Brain microvascular endothelial cell (primary cell): ENCODE data around the gene DHPS.

Experiments used
- DNase-seq: peaks from one replicate; pipeline ENCODE4 v3.0.0-alpha.2; 2020
- H3K27ac ChIP-seq: fragments of 250-450 bp; sonication (Bioruptor Pico); 2 replicates; pipeline ENCODE4 v1.5.1; 2020; ENCODE audit warnings: mild to moderate bottlenecking, moderate library complexity
- H3K27me3 ChIP-seq: fragments of 250-450 bp; sonication (Bioruptor Pico); replicated peaks from 2 replicates; pipeline ENCODE4 v1.5.1; 2020; ENCODE audit warnings: mild to moderate bottlenecking
- H3K36me3 ChIP-seq: fragments of 250-450 bp; sonication (Bioruptor Pico); replicated peaks from 2 replicates; pipeline ENCODE4 v1.5.1; 2020; ENCODE audit warnings: mild to moderate bottlenecking
- H3K4me3 ChIP-seq: 2 replicates; pipeline ENCODE4 v1.5.1; 2011; ENCODE audit warnings: low read depth, mild to moderate bottlenecking, control low read depth, low read length, moderate library complexity
- in situ Hi-C: cut with HindIII; loops from 2 replicates; pipeline ENCODE4 v1.10.0; 2017; ENCODE audit warnings: low sequenced_read_pairs, low pct_ligation_motif_present
- TF ChIP-seq, protein P1 (sequence below): IDR thresholded peaks from 2 replicates; pipeline ENCODE4 v1.5.1; 2011; ENCODE audit warnings: low read depth, mild to moderate bottlenecking, moderate library complexity, low read length, control low read depth, inconsistent platforms; ENCODE audit errors: missing control alignments

DHPS gene

DNA sequence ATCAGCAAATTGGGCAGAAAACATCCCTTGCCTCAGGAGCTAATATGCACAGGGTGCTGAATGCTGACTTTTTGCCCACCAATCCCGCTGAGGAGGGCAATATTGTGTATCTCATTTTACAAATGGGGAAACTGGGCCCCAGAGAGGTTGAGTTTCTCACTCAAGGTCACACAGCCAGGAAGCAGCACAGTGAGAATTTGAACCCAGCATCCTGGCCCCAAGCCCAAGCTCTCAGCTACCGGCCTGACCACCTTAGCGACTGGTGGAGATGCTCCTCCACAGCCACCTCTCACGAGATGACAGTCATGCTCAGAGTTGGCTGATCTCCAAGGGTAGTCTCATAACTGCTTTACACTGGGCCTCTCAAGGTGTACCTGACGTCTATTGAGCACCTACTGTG, 11.3 kb upstream of the DHPS start:
- peaks cover 12% of the 10 kb centered on the region for H3K36me3 ChIP-seq

DNA sequence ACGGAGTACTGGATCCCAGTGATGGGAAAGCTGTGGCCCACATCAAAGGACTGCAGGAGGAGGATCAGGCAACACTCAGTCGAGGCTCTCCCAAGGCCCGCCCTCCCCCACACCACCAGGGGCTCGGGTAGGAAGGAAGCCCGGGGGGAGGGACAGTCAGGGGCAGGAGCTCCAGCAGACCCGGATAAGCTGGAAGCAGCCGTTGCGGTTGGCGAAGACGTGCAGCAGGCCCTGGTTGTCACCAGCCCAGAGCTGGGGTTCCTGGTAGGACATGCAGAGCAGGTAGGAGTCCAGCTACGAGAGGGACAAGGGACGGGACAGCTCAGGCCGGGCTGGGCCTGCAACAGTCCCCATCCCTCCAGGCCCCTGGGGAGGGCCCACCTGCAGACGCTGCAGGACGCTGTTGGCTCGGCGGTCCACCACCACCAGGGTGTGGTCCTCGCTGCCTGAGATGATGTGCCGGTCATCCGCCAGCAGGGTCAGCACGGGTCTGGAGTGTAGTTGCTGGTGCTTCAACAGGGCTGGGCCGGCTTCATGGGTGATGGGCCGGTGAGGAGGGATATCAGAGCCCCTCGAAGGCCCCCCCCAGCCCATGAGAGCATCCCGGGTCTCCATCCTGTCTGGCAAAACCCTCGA, 8.0 kb upstream of the DHPS start:
- in situ Hi-C loops, result no loop called here
- Histone ChIP-seq H3K4me3 (no peak overlapping the region), H3K36me3 (peaks cover 10% of the 10 kb centered on the region), H3K27ac (no peak overlapping the region), H3K27me3 (no peaks in the 10 kb centered on the region)
- TF ChIP-seq, protein P1, sequence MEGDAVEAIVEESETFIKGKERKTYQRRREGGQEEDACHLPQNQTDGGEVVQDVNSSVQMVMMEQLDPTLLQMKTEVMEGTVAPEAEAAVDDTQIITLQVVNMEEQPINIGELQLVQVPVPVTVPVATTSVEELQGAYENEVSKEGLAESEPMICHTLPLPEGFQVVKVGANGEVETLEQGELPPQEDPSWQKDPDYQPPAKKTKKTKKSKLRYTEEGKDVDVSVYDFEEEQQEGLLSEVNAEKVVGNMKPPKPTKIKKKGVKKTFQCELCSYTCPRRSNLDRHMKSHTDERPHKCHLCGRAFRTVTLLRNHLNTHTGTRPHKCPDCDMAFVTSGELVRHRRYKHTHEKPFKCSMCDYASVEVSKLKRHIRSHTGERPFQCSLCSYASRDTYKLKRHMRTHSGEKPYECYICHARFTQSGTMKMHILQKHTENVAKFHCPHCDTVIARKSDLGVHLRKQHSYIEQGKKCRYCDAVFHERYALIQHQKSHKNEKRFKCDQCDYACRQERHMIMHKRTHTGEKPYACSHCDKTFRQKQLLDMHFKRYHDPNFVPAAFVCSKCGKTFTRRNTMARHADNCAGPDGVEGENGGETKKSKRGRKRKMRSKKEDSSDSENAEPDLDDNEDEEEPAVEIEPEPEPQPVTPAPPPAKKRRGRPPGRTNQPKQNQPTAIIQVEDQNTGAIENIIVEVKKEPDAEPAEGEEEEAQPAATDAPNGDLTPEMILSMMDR, result no peak
- no peak for DNase-seq

More for the DNA sequence above, 11.3 kb upstream of the DHPS start:
- DNase-seq, result no peak
- H3K27me3 ChIP-seq, result no peaks in the 10 kb centered on the region
- H3K4me3 ChIP-seq, result no peak overlapping the region
- in situ Hi-C loops, result no loop called here
- TF ChIP-seq, protein P1, result no peak
- no peak overlapping the region for H3K27ac ChIP-seq

DNA sequence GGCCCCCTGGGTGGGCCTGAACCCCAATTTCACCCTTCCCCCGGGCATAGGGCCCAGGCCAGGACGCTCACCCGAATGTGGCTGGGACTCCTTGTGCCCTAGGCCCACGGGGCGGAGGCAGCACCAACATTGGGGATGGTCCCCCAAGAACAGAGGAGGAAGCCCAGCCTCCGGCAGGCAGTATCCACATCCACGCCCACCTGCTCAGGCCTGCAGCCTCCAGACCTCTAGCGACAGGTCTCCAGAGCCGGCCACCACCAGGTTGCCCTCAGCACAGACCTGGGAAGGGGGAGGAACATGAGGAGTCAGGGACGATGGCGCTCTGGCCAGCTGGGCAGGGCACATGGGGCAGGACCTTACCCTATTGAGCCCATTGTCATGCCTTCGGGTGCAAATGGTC, 7.3 kb upstream of the DHPS start:
- Histone ChIP-seq H3K36me3 (peaks cover 10% of the 10 kb centered on the region), H3K27ac (no peak overlapping the region), H3K4me3 (no peak overlapping the region), H3K27me3 (no peaks in the 10 kb centered on the region)
- no peak for DNase-seq
- TF ChIP-seq, protein P1, result no peak
- in situ Hi-C loops, result no loop called here

DNA sequence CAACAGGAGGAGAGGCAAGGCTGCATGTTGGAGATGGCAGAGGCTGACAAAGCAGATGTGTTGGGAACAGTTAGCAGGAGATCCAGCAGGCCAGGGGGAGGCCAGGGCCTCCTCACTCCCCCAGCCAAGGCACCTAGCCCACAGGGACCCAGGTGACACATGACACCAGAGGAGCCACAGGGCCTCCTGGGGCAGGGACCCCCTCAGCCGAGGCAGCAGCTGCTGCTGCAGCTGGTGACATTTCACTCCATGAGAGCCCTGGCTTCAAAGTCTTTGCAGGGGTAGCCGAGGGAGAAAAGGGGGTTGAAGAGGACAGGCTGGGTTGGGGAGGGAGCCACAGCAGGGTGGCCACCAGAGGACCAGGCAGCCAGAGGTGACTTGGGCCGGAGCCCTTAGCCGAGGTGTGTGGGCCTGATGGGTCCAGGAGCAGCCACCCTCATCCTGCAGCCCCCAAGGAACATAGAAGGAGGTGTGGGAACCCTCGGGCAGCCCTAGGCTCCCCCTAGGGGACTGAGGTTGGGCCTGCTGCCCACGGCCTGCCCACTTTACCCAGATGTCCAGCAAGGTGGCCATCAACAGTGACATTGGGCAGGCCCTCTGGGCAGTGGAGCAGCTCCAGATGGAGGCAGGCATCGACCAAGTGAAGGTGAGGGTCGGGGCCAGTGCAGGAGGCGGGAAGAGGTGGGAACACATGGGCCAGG, 6.0 kb upstream of the DHPS start, which contains the start of gene GNG14:
Gene GNG14, plus strand, starts transcription at position 503 of the 701 bp plus-strand sequence. Its CDS starts 51 bp downstream, at position 554.
- TF ChIP-seq, protein P1, result peak; percentile 13
- no peak within 1 kb of the TSS for H3K27ac ChIP-seq
- in situ Hi-C loops, result no loop called here
- H3K36me3 ChIP-seq, result peaks cover 8% of the 10 kb centered on the region
- H3K27me3 ChIP-seq, result no peaks in the 10 kb centered on the region
- H3K4me3 ChIP-seq, result no peak within 1 kb of the TSS
- no peak for DNase-seq

DNA sequence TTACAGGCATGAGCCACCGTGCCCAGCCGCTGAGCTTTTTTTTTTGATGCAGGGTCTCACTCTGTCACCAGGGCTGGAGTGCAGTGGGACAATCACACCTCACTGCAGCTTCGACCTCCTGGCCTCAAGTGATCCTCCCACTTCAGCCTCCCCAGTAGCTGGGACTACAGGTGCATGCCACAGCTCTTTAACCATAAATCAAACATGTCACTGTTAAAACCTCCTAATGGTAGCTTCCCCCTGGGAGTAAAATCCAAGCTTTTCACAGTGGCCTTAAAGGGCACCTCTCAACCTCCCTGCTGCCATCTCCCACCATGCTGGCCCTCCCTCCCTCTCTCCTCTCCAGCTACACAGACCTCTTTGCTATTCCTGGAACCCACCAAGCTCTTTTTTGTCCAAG, 4.2 kb upstream of the DHPS start:
- no peak overlapping the region for H3K4me3 ChIP-seq
- no peak for DNase-seq
- H3K27ac ChIP-seq, result no peak overlapping the region
- TF ChIP-seq, protein P1, result no peak
- H3K27me3 ChIP-seq, result no peaks in the 10 kb centered on the region
- H3K36me3 ChIP-seq, result peaks cover 5% of the 10 kb centered on the region
- in situ Hi-C loops, result no loop called here
